ENCODE results near the gene BMP7. TPM values are rescaled to one million over a fixed set of nuclear protein-coding genes. Genes with fewer than 3 reads are reported as not detected.

BMP7 gene
- total and polyA plus RNA-seq, 2 of the 13 experiments (the other 11 are each of a cell fraction or from before 2014, with no cell fraction given), result not detected

DNA sequence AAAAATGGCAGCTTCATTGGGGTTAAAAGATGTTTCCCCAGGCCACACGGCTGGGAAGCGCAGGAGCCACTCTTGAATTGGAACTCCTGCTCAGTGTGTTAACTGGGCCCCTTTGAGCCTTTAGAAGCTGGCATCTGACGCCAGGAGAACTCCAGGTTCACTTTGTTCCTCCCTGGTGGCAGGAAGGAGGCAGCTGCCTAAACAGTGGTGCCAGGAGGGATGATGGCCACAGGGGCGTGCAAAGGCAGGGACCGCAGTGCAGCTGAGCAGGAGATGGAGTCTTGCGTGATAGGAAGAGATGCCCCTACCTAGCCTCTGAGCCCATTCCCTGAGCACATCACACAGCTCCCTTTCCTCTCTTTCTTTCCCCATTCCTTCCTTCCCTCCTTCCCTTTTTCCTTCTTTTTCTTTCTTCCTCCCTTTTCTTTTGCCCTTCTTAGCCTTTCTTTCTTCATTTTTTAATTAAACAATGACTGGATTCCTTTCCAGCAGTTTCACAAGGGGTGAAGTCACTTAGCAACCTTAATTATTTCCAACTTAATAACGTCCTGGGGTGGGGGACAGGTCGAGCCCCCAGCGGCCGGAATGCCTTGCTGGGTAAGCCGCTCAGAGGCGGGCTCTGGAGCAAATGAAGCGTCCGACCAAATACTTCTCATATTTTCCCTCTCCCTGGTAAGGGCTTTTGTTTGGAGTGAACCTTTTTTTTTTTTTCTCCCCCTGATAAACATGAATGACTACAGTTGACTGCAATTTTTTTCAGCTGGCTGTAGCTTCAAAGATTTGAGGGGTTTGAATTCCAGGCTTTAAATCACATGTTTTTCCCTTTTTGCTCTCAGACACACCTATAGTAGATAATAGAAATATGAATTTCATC lies 20.8 kb upstream of the BMP7 start:
- BruUV-seq (replicated peaks), result no TSS peak
- no peaks in the 10 kb centered on the region for H3K4me1 ChIP-seq (ENCODE audit: insufficient read depth, low read length)
- H3K4me2 ChIP-seq (ENCODE audit: low read depth, low read length), result no peak overlapping the region
- TF ChIP-seq KLF16 (CRISPR knock-in tag; IDR thresholded peaks at IDR 0.05), result no peak
- TF ChIP-seq, protein P1, sequence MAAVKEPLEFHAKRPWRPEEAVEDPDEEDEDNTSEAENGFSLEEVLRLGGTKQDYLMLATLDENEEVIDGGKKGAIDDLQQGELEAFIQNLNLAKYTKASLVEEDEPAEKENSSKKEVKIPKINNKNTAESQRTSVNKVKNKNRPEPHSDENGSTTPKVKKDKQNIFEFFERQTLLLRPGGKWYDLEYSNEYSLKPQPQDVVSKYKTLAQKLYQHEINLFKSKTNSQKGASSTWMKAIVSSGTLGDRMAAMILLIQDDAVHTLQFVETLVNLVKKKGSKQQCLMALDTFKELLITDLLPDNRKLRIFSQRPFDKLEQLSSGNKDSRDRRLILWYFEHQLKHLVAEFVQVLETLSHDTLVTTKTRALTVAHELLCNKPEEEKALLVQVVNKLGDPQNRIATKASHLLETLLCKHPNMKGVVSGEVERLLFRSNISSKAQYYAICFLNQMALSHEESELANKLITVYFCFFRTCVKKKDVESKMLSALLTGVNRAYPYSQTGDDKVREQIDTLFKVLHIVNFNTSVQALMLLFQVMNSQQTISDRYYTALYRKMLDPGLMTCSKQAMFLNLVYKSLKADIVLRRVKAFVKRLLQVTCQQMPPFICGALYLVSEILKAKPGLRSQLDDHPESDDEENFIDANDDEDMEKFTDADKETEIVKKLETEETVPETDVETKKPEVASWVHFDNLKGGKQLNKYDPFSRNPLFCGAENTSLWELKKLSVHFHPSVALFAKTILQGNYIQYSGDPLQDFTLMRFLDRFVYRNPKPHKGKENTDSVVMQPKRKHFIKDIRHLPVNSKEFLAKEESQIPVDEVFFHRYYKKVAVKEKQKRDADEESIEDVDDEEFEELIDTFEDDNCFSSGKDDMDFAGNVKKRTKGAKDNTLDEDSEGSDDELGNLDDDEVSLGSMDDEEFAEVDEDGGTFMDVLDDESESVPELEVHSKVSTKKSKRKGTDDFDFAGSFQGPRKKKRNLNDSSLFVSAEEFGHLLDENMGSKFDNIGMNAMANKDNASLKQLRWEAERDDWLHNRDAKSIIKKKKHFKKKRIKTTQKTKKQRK (IDR thresholded peaks at IDR 0.05; ENCODE audit: low read length), result no peak
- TF ChIP-seq, protein P2, sequence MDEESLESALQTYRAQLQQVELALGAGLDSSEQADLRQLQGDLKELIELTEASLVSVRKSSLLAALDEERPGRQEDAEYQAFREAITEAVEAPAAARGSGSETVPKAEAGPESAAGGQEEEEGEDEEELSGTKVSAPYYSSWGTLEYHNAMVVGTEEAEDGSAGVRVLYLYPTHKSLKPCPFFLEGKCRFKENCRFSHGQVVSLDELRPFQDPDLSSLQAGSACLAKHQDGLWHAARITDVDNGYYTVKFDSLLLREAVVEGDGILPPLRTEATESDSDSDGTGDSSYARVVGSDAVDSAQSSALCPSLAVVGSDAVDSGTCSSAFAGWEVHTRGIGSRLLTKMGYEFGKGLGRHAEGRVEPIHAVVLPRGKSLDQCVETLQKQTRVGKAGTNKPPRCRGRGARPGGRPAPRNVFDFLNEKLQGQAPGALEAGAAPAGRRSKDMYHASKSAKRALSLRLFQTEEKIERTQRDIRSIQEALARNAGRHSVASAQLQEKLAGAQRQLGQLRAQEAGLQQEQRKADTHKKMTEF (CRISPR knock-in tag; IDR thresholded peaks at IDR 0.05), result no peak
- TF ChIP-seq, protein P3, sequence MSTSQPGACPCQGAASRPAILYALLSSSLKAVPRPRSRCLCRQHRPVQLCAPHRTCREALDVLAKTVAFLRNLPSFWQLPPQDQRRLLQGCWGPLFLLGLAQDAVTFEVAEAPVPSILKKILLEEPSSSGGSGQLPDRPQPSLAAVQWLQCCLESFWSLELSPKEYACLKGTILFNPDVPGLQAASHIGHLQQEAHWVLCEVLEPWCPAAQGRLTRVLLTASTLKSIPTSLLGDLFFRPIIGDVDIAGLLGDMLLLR (CRISPR knock-in tag; IDR thresholded peaks at IDR 0.05), result no peak
- TF ChIP-seq ZNF17 (CRISPR knock-in tag; IDR thresholded peaks at IDR 0.05), result no peak
- no peak overlapping the region for H2AFZ ChIP-seq (ENCODE audit: low read length)
- H3K27ac ChIP-seq (ENCODE audit: extremely low read length, insufficient read depth, low read length), result no peak overlapping the region
- H3K79me2 ChIP-seq (ENCODE audit: insufficient read depth, low read length), result no peaks in the 10 kb centered on the region
- FAIRE-seq (no peak), DNase-seq (ENCODE audit: low spot score) (no peak), ATAC-seq (no peak; the same call in 2 of the 3 replicates)
- WGBS (ENCODE audit: low lambda C conversion rate), result 23% methylated on average over 14 of the region's 14 CpGs
- H4K20me1 ChIP-seq (ENCODE audit: insufficient read depth, low read length), result no peaks in the 10 kb centered on the region; the same call in 1 of the 2 replicates
- H3K9ac ChIP-seq (ENCODE audit: insufficient read depth, low read depth, low read length), result no peak overlapping the region
- ChIA-PET POLR2A (no interaction called here), CTCF (ENCODE audit: low intra/inter-chr PET ratio, low total read pairs) (no interaction called here)
- intact Hi-C loops (cut with micrococcal nuclease; ENCODE audit: unreplicated experiment) (no loop called here), in situ Hi-C loops (cut with HindIII; ENCODE audit: extremely low pct_ligation_motif_present, low pct_unique_long_range_greater_than_20kb) (no loop called here)
- no peaks in the 10 kb centered on the region for H3K36me3 ChIP-seq (replicated peaks in 1 of 2; ENCODE audit: control insufficient read depth in 1 of 2, insufficient read depth in 2 of 2, low read length in 2 of 2)
- H3K9me3 ChIP-seq (ENCODE audit: low read length), result no peaks in the 10 kb centered on the region
- no peak overlapping the region for H3K4me3 ChIP-seq (replicated peaks in 1 of 3; ENCODE audit: insufficient read depth in 1 of 3, low read depth in 2 of 3, low read length in 3 of 3)
- H3K27me3 ChIP-seq (ENCODE audit: control insufficient read depth in 1 of 2, insufficient read depth in 2 of 2, low read length in 2 of 2), result peaks cover 23 to 92% of the 10 kb centered on the region in 2 experiments
